GM12801 (cell line): ENCODE data around the gene BUB1B.

Experiments
- CTCF ChIP-seq: IDR thresholded peaks from one replicate; pipeline ENCODE4 v1.5.1; 2011; ENCODE audit warnings: control low read depth; ENCODE audit not compliant: insufficient read length; ENCODE audit errors: extremely low read depth

BUB1B gene

GRCh38 chr15:40233727-40234577, 73.1 kb downstream of the BUB1B start:
- no peak for TF ChIP-seq CTCF

- no peak for TF ChIP-seq CTCF
These were observed 73.9 kb downstream of the BUB1B start for GRCh38 chr15:40234783-40235182.

DNA sequence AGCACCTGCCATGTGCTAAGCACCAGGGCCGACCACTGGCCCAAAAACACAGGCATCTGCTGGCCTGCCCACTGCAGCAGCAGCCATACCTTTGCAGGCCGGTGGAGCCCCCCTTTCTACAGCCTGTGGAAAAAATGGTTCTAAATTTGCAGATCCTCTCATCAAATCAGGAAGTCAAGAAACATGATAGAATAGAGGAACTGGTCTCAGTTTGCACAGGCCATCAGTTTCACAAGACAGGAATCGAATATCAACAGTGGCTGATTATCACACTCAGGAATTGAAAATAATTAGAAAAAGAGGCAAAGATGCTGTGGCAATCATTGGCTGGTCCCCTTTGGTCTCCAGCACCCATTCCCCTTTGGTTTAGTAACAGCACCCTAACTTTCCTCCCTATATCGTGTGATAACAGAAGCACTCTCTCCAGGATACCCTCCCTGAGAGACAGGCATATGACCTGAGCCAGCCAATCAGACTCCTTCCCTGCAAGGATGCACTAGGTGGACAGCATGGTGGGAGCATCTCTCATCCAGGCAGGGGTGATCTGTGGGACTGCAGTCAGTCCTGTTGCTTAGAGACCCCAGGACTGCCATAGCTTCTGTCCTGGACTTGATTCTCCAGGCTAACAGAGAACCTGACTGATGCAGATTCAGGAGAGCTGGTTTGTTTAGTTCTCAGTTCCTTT, 74.5 kb downstream of the BUB1B start:
- TF ChIP-seq CTCF: no peak

DNA sequence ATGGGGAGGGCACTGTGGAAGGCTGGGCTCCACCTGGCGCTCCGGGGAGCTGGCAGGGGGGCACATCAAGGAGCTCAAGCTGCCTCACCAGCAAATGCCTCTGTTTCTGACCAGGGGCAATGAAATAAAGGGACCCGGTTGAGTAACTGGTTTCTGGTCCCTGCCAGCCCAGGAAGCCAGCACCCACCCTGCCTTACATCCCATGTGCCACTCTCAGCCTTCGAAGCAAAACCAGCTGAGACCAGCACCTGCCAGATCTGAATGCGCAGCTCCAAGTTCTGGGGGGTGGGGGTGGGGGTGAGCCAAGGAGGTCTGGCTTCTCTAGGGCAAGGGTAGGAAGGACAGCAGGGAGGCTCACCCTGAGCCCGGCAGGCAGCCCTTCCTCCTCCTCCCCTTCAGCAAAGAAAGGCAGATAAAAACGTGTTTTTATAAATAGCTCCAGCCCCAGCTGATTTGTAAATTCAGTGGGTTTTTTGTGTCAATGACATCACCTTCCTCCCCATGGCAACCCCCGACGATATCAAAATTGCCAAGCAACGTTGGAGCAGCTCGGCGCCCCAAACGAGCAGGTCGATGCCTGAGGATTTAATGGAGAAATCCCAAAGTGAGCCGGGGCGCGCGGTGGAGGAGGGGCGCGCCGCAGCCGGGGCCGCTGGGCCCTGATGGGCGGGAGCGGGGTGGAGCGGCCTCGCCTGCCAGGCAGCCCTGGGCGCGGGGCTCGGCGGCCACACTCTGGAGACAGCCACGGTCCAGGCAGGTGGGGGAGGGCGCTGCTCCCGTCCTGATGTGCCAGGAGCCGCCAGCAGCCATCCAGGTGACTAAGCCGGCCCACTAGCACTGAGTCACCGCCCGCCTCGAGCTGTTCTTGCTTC, 77.9 kb downstream of the BUB1B start, which contains the start of gene PAK6:
TSS of gene PAK6 (plus strand) at position 532 of the 872 bp plus-strand sequence. CDS start 25,723 bp downstream, outside the sequence.
- no peak for TF ChIP-seq CTCF

DNA sequence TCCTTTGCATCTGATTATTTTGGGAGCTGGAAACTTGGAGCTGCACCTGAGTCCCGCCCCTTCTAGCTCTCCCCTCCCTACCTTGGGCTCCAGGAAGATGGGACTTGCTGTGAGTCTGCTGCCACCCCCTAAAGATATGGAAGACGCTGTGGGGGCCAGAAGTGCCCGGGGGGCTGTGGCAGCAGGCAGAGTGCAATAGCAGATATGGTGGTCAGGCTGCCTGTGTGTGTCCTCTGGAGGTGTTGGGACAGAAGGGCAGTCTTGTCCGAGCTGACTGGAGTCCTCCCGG, 78.5 kb downstream of the BUB1B start:
- TF ChIP-seq CTCF: no peak

GRCh38 chr15:40239693-40240618, 79.1 kb downstream of the BUB1B start:
- TF ChIP-seq CTCF: no peak
